Measurements from ENCODE around the gene VGLL2.

Gene VGLL2

GRCh38 chr6:117270055-117270842 lies 4.9 kb downstream of the VGLL2 start:
- DNase-seq = no peak

- no peak for DNase-seq
Observed at GRCh38 chr6:117270843-117271507, 5.6 kb downstream of the VGLL2 start.

- DNase-seq = no peak
Observed at GRCh38 chr6:117272032-117272866, 6.9 kb downstream of the VGLL2 start.

- DNase-seq = no peak
Observed at GRCh38 chr6:117272891-117273290, 7.5 kb downstream of the VGLL2 start.

- DNase-seq = no peak
Observed at GRCh38 chr6:117275205-117275604, 9.8 kb downstream of the VGLL2 start.

GRCh38 chr6:117275711-117276110 lies 10.4 kb downstream of the VGLL2 start:
- no peak for DNase-seq

GRCh38 chr6:117276778-117277316 lies 11.5 kb downstream of the VGLL2 start:
- DNase-seq = no peak

GRCh38 chr6:117280922-117281321 lies 15.6 kb downstream of the VGLL2 start:
- DNase-seq = no peak

- DNase-seq = no peak
Observed at GRCh38 chr6:117288083-117288715, 22.8 kb downstream of the VGLL2 start.

GRCh38 chr6:117290173-117290846 lies 25.0 kb downstream of the VGLL2 start:
- no peak for DNase-seq

- no peak for DNase-seq
Observed at GRCh38 chr6:117298941-117299340, 33.6 kb downstream of the VGLL2 start.

GRCh38 chr6:117303323-117303722 lies 38.0 kb downstream of the VGLL2 start:
- no peak for DNase-seq

- DNase-seq = no peak
Observed at GRCh38 chr6:117304446-117304845, 39.1 kb downstream of the VGLL2 start.

- DNase-seq = no peak
Observed at GRCh38 chr6:117306227-117306790, 41.0 kb downstream of the VGLL2 start.

- no peak for DNase-seq
Observed at GRCh38 chr6:117307655-117308054, 42.3 kb downstream of the VGLL2 start.

- DNase-seq = no peak
Observed at GRCh38 chr6:117309069-117309468, 43.7 kb downstream of the VGLL2 start.

- DNase-seq = no peak
Observed at GRCh38 chr6:117309611-117310010, 44.3 kb downstream of the VGLL2 start.

- no peak for DNase-seq
Observed at GRCh38 chr6:117311310-117311709, 46.0 kb downstream of the VGLL2 start.

GRCh38 chr6:117311726-117312125 lies 46.4 kb downstream of the VGLL2 start:
- DNase-seq = no peak

- no peak for DNase-seq
Observed at GRCh38 chr6:117317261-117317660, 51.9 kb downstream of the VGLL2 start.
